Neural cell (in vitro differentiated cells): ENCODE data around the gene KISS1R. TPM values are rescaled to one million over a fixed set of nuclear protein-coding genes. Genes with fewer than 3 reads are reported as not detected.

Source experiments
- H2AFZ ChIP-seq: fragments of 200-600, 300-800 bp; sonication (generic), shearing (Covaris generic); 2 replicates; pipeline ENCODE4 v1.6.0; 2014; ENCODE audit warnings: low read depth, mild to moderate bottlenecking, antibody characterized with exemption, low read length, moderate library complexity
- H3F3A ChIP-seq: fragments of 200-600 bp; shearing (Covaris generic); 2 replicates; pipeline ENCODE4 v1.6.1; 2016; ENCODE audit warnings: mild to moderate bottlenecking, moderate library complexity, mixed read lengths, antibody characterized with exemption, low read length; ENCODE audit not compliant: insufficient read depth, poor library complexity, severe bottlenecking
- H3K27ac ChIP-seq: fragments of 200-600, 300-800 bp; sonication (generic), shearing (Covaris generic); 2 replicates; pipeline ENCODE4 v1.5.1; 2014; ENCODE audit warnings: mild to moderate bottlenecking, low read length, moderate library complexity
- H3K27me3 ChIP-seq: fragments of 300-800, 200-600 bp; sonication (generic), shearing (Covaris generic); 2 replicates; pipeline ENCODE4 v1.6.0; 2014; ENCODE audit warnings: mild to moderate bottlenecking, low read depth, low read length, moderate library complexity; ENCODE audit not compliant: insufficient read depth
- H3K36me3 ChIP-seq: fragments of 300-800, 200-600 bp; sonication (generic), shearing (Covaris generic); 2 replicates; pipeline ENCODE4 v1.5.1; 2014; ENCODE audit warnings: mild to moderate bottlenecking, antibody characterized with exemption, low read length, moderate library complexity; ENCODE audit not compliant: insufficient read depth
- H3K4me2 ChIP-seq: fragments of 300-800, 200-600 bp; sonication (generic), shearing (Covaris generic); 2 replicates; pipeline ENCODE4 v1.6.0; 2014; ENCODE audit warnings: mild to moderate bottlenecking, low read length
- H3K4me3 ChIP-seq: fragments of 300-800, 200-600 bp; sonication (generic), shearing (Covaris generic); 2 replicates; pipeline ENCODE4 v1.5.1; 2014; ENCODE audit warnings: mild to moderate bottlenecking, low read length, moderate library complexity
- H3K79me2 ChIP-seq: fragments of 200-600 bp; shearing (Covaris generic); replicated peaks from 2 replicates; pipeline ENCODE4 v1.6.0; 2014; ENCODE audit warnings: mild to moderate bottlenecking, low read length, moderate library complexity; ENCODE audit not compliant: insufficient read depth
- H3K9ac ChIP-seq: fragments of 300-800, 200-600 bp; sonication (generic), shearing (Covaris generic); 2 replicates; pipeline ENCODE4 v1.6.1; 2016; ENCODE audit warnings: mild to moderate bottlenecking, low read length, mixed read lengths
- H3K9me2 ChIP-seq: fragments of 200-600 bp; shearing (Covaris generic); 2 replicates; pipeline ENCODE4 v1.6.1; 2016; ENCODE audit warnings: mild to moderate bottlenecking, low read length, mixed read lengths; ENCODE audit not compliant: insufficient read depth
- H3K9me3 ChIP-seq: fragments of 200-600, 300-800 bp; sonication (generic), shearing (Covaris generic); 2 replicates; pipeline ENCODE4 v1.6.1; 2016; ENCODE audit warnings: mild to moderate bottlenecking, mixed run types, low read length, moderate library complexity, mixed read lengths
- H4K20me1 ChIP-seq: fragments of 200-600 bp; shearing (Covaris generic); 2 replicates; pipeline ENCODE4 v1.6.1; 2016; ENCODE audit warnings: mild to moderate bottlenecking, mixed run types; ENCODE audit not compliant: insufficient read depth
- CTCF ChIP-seq: fragments of 450-650 bp; IDR thresholded peaks from 2 replicates; pipeline ENCODE4 v1.5.1; 2014; ENCODE audit warnings: antibody characterized with exemption, mild to moderate bottlenecking, moderate library complexity; ENCODE audit not compliant: poor library complexity, severe bottlenecking
- EP300 ChIP-seq: fragments of 450-650 bp; conservative IDR thresholded peaks from 2 replicates; pipeline ENCODE4 v1.6.1; 2014; ENCODE audit warnings: antibody characterized with exemption, mild to moderate bottlenecking, moderate library complexity; ENCODE audit not compliant: poor library complexity, severe bottlenecking
- EZH2 ChIP-seq: fragments of 200-600, 300-800 bp; shearing (Covaris generic), sonication (generic); IDR thresholded peaks from 2 replicates; pipeline ENCODE4 v1.6.1; 2014; ENCODE audit warnings: antibody characterized with exemption, low read length, borderline replicate concordance, mild to moderate bottlenecking; ENCODE audit not compliant: insufficient read depth, poor library complexity, severe bottlenecking
- MXI1 ChIP-seq: fragments of 450-650 bp; conservative IDR thresholded peaks from 2 replicates; pipeline ENCODE4 v1.6.1; 2014; ENCODE audit warnings: antibody characterized with exemption, mild to moderate bottlenecking; ENCODE audit not compliant: poor library complexity, severe bottlenecking
- POLR2AphosphoS5 ChIP-seq: IDR thresholded peaks from 2 replicates; pipeline ENCODE4 v1.6.1; 2012
- RAD21 ChIP-seq: fragments of 450-650 bp; conservative IDR thresholded peaks from 2 replicates; pipeline ENCODE4 v1.6.1; 2014; ENCODE audit warnings: antibody characterized with exemption, mild to moderate bottlenecking, moderate library complexity
- REST ChIP-seq: IDR thresholded peaks from 2 replicates; pipeline ENCODE4 v1.6.1; 2012; ENCODE audit warnings: borderline replicate concordance
- SMC3 ChIP-seq: fragments of 450-650 bp; conservative IDR thresholded peaks from 2 replicates; pipeline ENCODE4 v1.6.1; 2014; ENCODE audit warnings: antibody characterized with exemption, mild to moderate bottlenecking, moderate library complexity; ENCODE audit not compliant: poor library complexity
- TAF1 ChIP-seq: IDR thresholded peaks from 2 replicates; pipeline ENCODE4 v1.6.1; 2012; ENCODE audit warnings: low read depth
- polyA plus RNA-seq: library from polyadenylated mRNA; depleted of rRNA; stranded (reverse); fragments of >200 nt; gene quantifications from 2 replicates; pipeline ENCODE4 v1.2.3, GENCODE V29; 2014

The KISS1R gene
- polyA plus RNA-seq, 1 donor from 2014 or later: 5.4 TPM

- no peaks in the 10 kb centered on the region for H3K9me3 ChIP-seq
- H3K36me3 ChIP-seq: no peaks in the 10 kb centered on the region
- no peak overlapping the region for H3K9ac ChIP-seq
- no peaks in the 10 kb centered on the region for H3F3A ChIP-seq
- TF ChIP-seq RAD21: no peak
- no peak for TF ChIP-seq EP300
- TF ChIP-seq POLR2AphosphoS5: no peak
- no peak for TF ChIP-seq CTCF
- no peak for TF ChIP-seq SMC3
- TF ChIP-seq MXI1: no peak
- no peak for TF ChIP-seq REST
- no peak for TF ChIP-seq EZH2
- no peak for TF ChIP-seq TAF1
- no peaks in the 10 kb centered on the region for H3K27me3 ChIP-seq
- H3K9me2 ChIP-seq: no peaks in the 10 kb centered on the region
- no peak overlapping the region for H3K27ac ChIP-seq
- no peak overlapping the region for H3K4me2 ChIP-seq
- H2AFZ ChIP-seq: no peak overlapping the region
- H3K4me3 ChIP-seq: no peak overlapping the region
- H3K79me2 ChIP-seq: peaks cover 5% of the 10 kb centered on the region
- H4K20me1 ChIP-seq: no peaks in the 10 kb centered on the region
Measured at GRCh38 chr19:942133-942645, 25.1 kb downstream of the KISS1R start.

GRCh38 chr19:943551-944170, 26.5 kb downstream of the KISS1R start:
- TF ChIP-seq TAF1 (no peak), EZH2 (no peak), EP300 (no peak), CTCF (no peak), SMC3 (no peak), REST (no peak), POLR2AphosphoS5 (no peak), RAD21 (no peak)
- Histone ChIP-seq H2AFZ (no peak overlapping the region), H3K9me2 (no peaks in the 10 kb centered on the region), H3K4me2 (no peak overlapping the region), H3K36me3 (no peaks in the 10 kb centered on the region), H3K9ac (no peak overlapping the region), H3K27me3 (no peaks in the 10 kb centered on the region), H3K79me2 (peaks cover under 1% of the 10 kb centered on the region), H3F3A (no peaks in the 10 kb centered on the region), H3K9me3 (no peaks in the 10 kb centered on the region), H4K20me1 (no peaks in the 10 kb centered on the region), H3K4me3 (no peak overlapping the region), H3K27ac (no peak overlapping the region)
